Neural progenitor cell (in vitro differentiated cells): ENCODE data around the gene KLK6. TPM values are rescaled to one million over a fixed set of nuclear protein-coding genes. Genes with fewer than 3 reads are reported as not detected.

Experiments
- DNase-seq: peaks from one replicate; pipeline ENCODE4 v3.0.0-alpha.2; 2016; ENCODE audit warnings: low spot score
- H2AFZ ChIP-seq: fragments of 200-600 bp; sonication (generic); replicated peaks from 2 replicates; pipeline ENCODE4 v1.6.1; 2016; ENCODE audit warnings: antibody characterized with exemption
- H3F3A ChIP-seq: fragments of 200-600 bp; sonication (generic); 2 replicates; pipeline ENCODE4 v1.6.1; 2016; ENCODE audit warnings: antibody characterized with exemption, low read depth
- H3K27ac ChIP-seq: fragments of 200-600 bp; sonication (generic); 2 replicates; pipeline ENCODE4 v1.5.1; 2016; ENCODE audit warnings: mild to moderate bottlenecking
- H3K27me3 ChIP-seq: fragments of 200-600 bp; sonication (generic); 2 replicates; pipeline ENCODE4 v1.6.1; 2016; ENCODE audit warnings: mild to moderate bottlenecking, moderate library complexity
- H3K36me3 ChIP-seq: fragments of 200-600 bp; sonication (generic); 2 replicates; pipeline ENCODE4 v1.5.1; 2016
- H3K4me1 ChIP-seq: fragments of 200-600 bp; sonication (generic); 2 replicates; pipeline ENCODE4 v1.6.1; 2016; ENCODE audit warnings: mixed run types
- H3K4me2 ChIP-seq: fragments of 200-600 bp; sonication (generic); 2 replicates; pipeline ENCODE4 v1.6.1; 2016
- H3K4me3 ChIP-seq: fragments of 200-600 bp; sonication (generic); 2 replicates; pipeline ENCODE4 v1.5.1; 2016
- H3K79me2 ChIP-seq: fragments of 200-600 bp; sonication (generic); 2 replicates; pipeline ENCODE4 v1.6.1; 2016; ENCODE audit warnings: low read depth
- H3K9ac ChIP-seq: fragments of 200-600 bp; sonication (generic); 2 replicates; pipeline ENCODE4 v1.6.1; 2016
- H3K9me3 ChIP-seq: fragments of 200-600 bp; sonication (generic); 2 replicates; pipeline ENCODE4 v1.5.1; 2016; ENCODE audit warnings: low read depth
- H4K20me1 ChIP-seq: fragments of 200-600 bp; sonication (generic); 2 replicates; pipeline ENCODE4 v1.6.1; 2016; ENCODE audit warnings: low read depth
- H3K27ac Mint-ChIP-seq: 3 replicates; pipeline ENCODE4 v1.8.0; 2021; ENCODE audit warnings: mixed read lengths
- H3K27me3 Mint-ChIP-seq: 2 replicates; pipeline ENCODE4 v1.8.0; 2022; ENCODE audit warnings: low read depth, mild to moderate bottlenecking, inconsistent platforms, moderate library complexity, mixed read lengths; ENCODE audit not compliant: insufficient read depth
- H3K36me3 Mint-ChIP-seq: 3 replicates; pipeline ENCODE4 v1.8.0; 2021; ENCODE audit warnings: mixed read lengths
- H3K4me1 Mint-ChIP-seq: 3 replicates; pipeline ENCODE4 v1.8.0; 2021; ENCODE audit warnings: mixed read lengths
- H3K4me3 Mint-ChIP-seq: 3 replicates; pipeline ENCODE4 v1.8.0; 2021; ENCODE audit warnings: mild to moderate bottlenecking, moderate library complexity, mixed read lengths
- H3K9me3 Mint-ChIP-seq: 3 replicates; pipeline ENCODE4 v1.8.0; 2020; ENCODE audit warnings: mixed read lengths
- EZH2 ChIP-seq: fragments of 200-600 bp; sonication (generic); IDR thresholded peaks from 2 replicates; pipeline ENCODE4 v1.6.1; 2017; ENCODE audit warnings: antibody characterized with exemption, mild to moderate bottlenecking, moderate library complexity
- EZH2phosphoT487 ChIP-seq: fragments of 200-600 bp; sonication (generic); IDR thresholded peaks from 2 replicates; pipeline ENCODE4 v1.6.1; 2017; ENCODE audit warnings: antibody characterized with exemption
- total RNA-seq: library from RNA; depleted of rRNA; stranded (reverse); fragments of >200 nt; gene quantifications from 2 replicates; pipeline ENCODE4 v1.2.3, GENCODE V29; 2015; ENCODE audit warnings: low replicate concordance
- TF ChIP-seq, protein P1 (sequence below): fragments of 200-600 bp; sonication (generic); IDR thresholded peaks from 2 replicates; pipeline ENCODE4 v1.5.1; 2017; ENCODE audit warnings: antibody characterized with exemption, mild to moderate bottlenecking

Gene KLK6
- total RNA-seq, 1 donor from 2014 or later, result not detected

DNA sequence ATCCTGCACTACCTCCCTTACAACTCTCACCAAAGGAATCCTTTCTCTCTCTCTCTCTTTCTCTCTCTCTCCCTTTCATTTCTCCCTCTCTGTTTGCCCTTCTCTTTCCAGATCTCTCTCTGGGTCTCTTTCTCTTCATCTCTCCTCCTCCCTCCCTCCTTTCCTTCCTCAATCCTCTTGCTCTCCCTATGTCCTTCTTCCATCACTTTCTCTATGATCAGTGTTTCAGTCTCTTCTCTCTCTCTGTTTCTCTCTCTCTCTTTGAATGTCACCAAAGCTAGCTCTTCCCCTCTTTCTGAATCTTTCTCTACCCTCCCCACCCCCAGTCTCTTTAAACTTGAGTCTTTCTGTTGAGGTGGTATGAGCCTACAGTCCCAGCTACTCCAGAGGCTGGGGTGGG is 38.4 kb downstream of the KLK6 start:
- Histone ChIP-seq H3F3A (peaks cover 5% of the 10 kb centered on the region), H3K4me2 (no peak overlapping the region), H3K4me3 (no peak overlapping the region), H3K27ac (no peak overlapping the region), H3K9ac (no peak overlapping the region), H3K27me3 (peaks cover 24% of the 10 kb centered on the region), H3K36me3 (no peaks in the 10 kb centered on the region), H3K79me2 (no peaks in the 10 kb centered on the region), H3K4me1 (no peaks in the 10 kb centered on the region), H4K20me1 (no peaks in the 10 kb centered on the region), H3K9me3 (no peaks in the 10 kb centered on the region), H2AFZ (no peak overlapping the region)
- TF ChIP-seq EZH2phosphoT487 (no peak), EZH2 (no peak)
- TF ChIP-seq, protein P1, sequence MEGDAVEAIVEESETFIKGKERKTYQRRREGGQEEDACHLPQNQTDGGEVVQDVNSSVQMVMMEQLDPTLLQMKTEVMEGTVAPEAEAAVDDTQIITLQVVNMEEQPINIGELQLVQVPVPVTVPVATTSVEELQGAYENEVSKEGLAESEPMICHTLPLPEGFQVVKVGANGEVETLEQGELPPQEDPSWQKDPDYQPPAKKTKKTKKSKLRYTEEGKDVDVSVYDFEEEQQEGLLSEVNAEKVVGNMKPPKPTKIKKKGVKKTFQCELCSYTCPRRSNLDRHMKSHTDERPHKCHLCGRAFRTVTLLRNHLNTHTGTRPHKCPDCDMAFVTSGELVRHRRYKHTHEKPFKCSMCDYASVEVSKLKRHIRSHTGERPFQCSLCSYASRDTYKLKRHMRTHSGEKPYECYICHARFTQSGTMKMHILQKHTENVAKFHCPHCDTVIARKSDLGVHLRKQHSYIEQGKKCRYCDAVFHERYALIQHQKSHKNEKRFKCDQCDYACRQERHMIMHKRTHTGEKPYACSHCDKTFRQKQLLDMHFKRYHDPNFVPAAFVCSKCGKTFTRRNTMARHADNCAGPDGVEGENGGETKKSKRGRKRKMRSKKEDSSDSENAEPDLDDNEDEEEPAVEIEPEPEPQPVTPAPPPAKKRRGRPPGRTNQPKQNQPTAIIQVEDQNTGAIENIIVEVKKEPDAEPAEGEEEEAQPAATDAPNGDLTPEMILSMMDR, result no peak
- Mint-ChIP-seq H3K9me3 (peaks cover 2% of the 10 kb centered on the region), H3K36me3 (no peaks in the 10 kb centered on the region), H3K27me3 (peaks cover 12% of the 10 kb centered on the region), H3K4me3 (no peak overlapping the region), H3K27ac (no peak overlapping the region), H3K4me1 (peaks cover 4% of the 10 kb centered on the region)
- DNase-seq, result no peak

DNA sequence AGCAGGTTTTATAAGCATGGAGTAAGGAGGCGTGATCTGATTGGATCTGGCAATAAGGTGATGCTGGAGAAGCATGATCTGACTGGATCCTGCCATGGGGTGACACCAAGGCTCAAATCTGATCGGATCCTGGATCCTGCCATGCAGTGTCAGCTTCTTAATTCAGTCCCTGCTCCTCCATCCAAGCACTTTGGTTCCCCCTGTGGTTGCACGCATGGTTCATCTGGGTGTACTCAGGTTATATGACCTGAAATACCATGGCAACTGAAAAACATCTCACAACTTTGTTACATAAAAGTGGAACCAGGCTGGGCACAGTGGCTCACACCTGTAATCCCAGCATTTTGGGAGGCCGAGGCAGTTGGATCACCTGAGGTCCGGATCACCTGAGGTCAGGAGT is 40.6 kb downstream of the KLK6 start:
- Histone ChIP-seq H3K79me2 (no peaks in the 10 kb centered on the region), H3K9ac (no peak overlapping the region), H3K27ac (no peak overlapping the region), H2AFZ (no peak overlapping the region), H3K27me3 (peaks cover 43% of the 10 kb centered on the region), H3K4me3 (no peak overlapping the region), H3F3A (peaks cover 5% of the 10 kb centered on the region), H3K36me3 (no peaks in the 10 kb centered on the region), H3K4me1 (no peaks in the 10 kb centered on the region), H3K9me3 (no peaks in the 10 kb centered on the region), H4K20me1 (no peaks in the 10 kb centered on the region), H3K4me2 (no peak overlapping the region)
- Mint-ChIP-seq H3K9me3 (peaks cover 2% of the 10 kb centered on the region), H3K36me3 (no peaks in the 10 kb centered on the region), H3K27ac (no peak overlapping the region), H3K4me1 (peaks cover 4% of the 10 kb centered on the region), H3K4me3 (no peak overlapping the region), H3K27me3 (peaks cover 10% of the 10 kb centered on the region)
- TF ChIP-seq EZH2phosphoT487 (no peak), EZH2 (no peak)
- TF ChIP-seq, protein P1, result no peak
- no peak for DNase-seq

DNA sequence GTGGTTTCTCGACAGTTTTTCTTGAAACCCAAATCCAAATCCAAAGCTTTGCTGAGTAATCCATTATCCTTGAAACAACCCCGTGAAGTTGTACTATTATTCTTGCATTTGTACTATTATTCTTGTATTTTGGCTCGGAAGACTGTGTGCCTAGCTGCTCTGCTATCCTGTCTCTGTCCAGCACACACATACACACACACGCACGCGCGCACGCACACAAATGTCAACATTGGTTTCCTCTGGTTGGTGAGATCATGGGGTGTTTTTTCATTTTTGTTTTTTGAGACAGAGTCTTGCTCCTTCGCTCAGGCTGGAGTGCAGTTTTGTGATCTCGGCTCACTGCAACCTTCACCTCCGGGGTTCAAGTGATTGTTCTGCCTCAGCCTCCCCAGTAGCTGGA is 43.2 kb downstream of the KLK6 start:
- Histone ChIP-seq H3K4me1 (no peaks in the 10 kb centered on the region), H3K9ac (no peak overlapping the region), H3K9me3 (no peaks in the 10 kb centered on the region), H4K20me1 (no peaks in the 10 kb centered on the region), H3K4me2 (no peak overlapping the region), H3K79me2 (no peaks in the 10 kb centered on the region), H3K27ac (no peak overlapping the region), H3K36me3 (no peaks in the 10 kb centered on the region), H3K27me3 (peaks cover 62% of the 10 kb centered on the region), H3F3A (peaks cover 5% of the 10 kb centered on the region), H3K4me3 (no peak overlapping the region), H2AFZ (no peak overlapping the region)
- peaks cover 2% of the 10 kb centered on the region for H3K9me3 Mint-ChIP-seq
- peaks cover 10% of the 10 kb centered on the region for H3K27me3 Mint-ChIP-seq
- no peak overlapping the region for H3K27ac Mint-ChIP-seq
- no peak overlapping the region for H3K4me3 Mint-ChIP-seq
- TF ChIP-seq EZH2, result no peak
- no peak for TF ChIP-seq EZH2phosphoT487
- TF ChIP-seq, protein P1, result no peak
- no peaks in the 10 kb centered on the region for H3K36me3 Mint-ChIP-seq
- no peak for DNase-seq
- peaks cover 12% of the 10 kb centered on the region for H3K4me1 Mint-ChIP-seq
